Uterus (tissue), 4 donors: ENCODE data around the gene DNAJC17. TPM values are rescaled to one million over a fixed set of nuclear protein-coding genes. Genes with fewer than 3 reads are reported as not detected.
A peak's percentile ranks its signal among the peaks of the same experiment; 100 is the strongest.

ENCODE experiments used
- DNase-seq, 2 donors: peaks; one replicate each; pipeline ENCODE4 v3.0.0-alpha.2; 2019 to 2020
- H3K27ac ChIP-seq, 2 donors: fragments of 200-600 bp; sonication (generic); 1 replicate in 1 of 2; 2 replicates in 1 of 2; pipeline ENCODE4 v1.5.1; 2016 to 2018
- H3K27me3 ChIP-seq, 2 donors: fragments of 200-600 bp; sonication (generic); one replicate each; pipeline ENCODE4 v1.5.1; 2018 to 2019; ENCODE audit warnings: control low read depth in 1 of 2
- H3K36me3 ChIP-seq, 2 donors: fragments of 200-600 bp; sonication (generic); one replicate each; pipeline ENCODE4 v1.5.1; 2019; ENCODE audit warnings: control low read depth in 1 of 2
- H3K4me1 ChIP-seq, 2 donors: fragments of 200-600 bp; sonication (generic); one replicate each; pipeline ENCODE4 v1.5.1; 2018 to 2019; ENCODE audit warnings: control low read depth in 1 of 2
- H3K4me3 ChIP-seq, 2 donors: fragments of 200-600 bp; sonication (generic); 1 replicate in 1 of 2; 2 replicates in 1 of 2; pipeline ENCODE4 v1.5.1; 2018 to 2019; ENCODE audit warnings: mild to moderate bottlenecking in 1 of 2
- H3K9me3 ChIP-seq, 2 donors: fragments of 200-600 bp; sonication (generic); one replicate each; pipeline ENCODE4 v1.5.1; 2019; ENCODE audit warnings: control low read depth in 1 of 2
- CTCF ChIP-seq, 4 experiments: fragments of 200-600 bp in 2 of 4; fragments of 450-650 bp in 2 of 4; sonication (generic) in 2 of 4; IDR thresholded peaks; one replicate each; pipeline ENCODE4 v1.5.1; 2016 to 2019; ENCODE audit warnings: antibody characterized with exemption in 4 of 4, mild to moderate bottlenecking in 2 of 4, moderate library complexity in 1 of 4
- POLR2A ChIP-seq, 2 donors: fragments of 450-650 bp; IDR thresholded peaks; one replicate each; pipeline ENCODE4 v1.6.1; 2016; ENCODE audit warnings: antibody characterized with exemption in 2 of 2, mild to moderate bottlenecking in 1 of 2, moderate library complexity in 1 of 2
- intact Hi-C: fragments of 100-400 bp; cut with DNase I; formaldehyde crosslinking; loops from one replicate; pipeline ENCODE4 v1.15.1; 2023; ENCODE audit warnings: low total_unique reads
- total RNA-seq, 4 donors: library from RNA; depleted of rRNA in 3 of 4; stranded (reverse); fragments of >200 nt in 3 of 4; gene quantifications; one replicate each; pipeline versions ENCODE4 v1.1.0 to v1.2.4, GENCODE V29; 2014 to 2023
- donor health status: DM: yes; HTN: yes; CAD: no.

The DNAJC17 gene
- total RNA-seq, 4 donors from 2014 or later, result 6.1 to 79.4 (median 32.5) TPM

DNA sequence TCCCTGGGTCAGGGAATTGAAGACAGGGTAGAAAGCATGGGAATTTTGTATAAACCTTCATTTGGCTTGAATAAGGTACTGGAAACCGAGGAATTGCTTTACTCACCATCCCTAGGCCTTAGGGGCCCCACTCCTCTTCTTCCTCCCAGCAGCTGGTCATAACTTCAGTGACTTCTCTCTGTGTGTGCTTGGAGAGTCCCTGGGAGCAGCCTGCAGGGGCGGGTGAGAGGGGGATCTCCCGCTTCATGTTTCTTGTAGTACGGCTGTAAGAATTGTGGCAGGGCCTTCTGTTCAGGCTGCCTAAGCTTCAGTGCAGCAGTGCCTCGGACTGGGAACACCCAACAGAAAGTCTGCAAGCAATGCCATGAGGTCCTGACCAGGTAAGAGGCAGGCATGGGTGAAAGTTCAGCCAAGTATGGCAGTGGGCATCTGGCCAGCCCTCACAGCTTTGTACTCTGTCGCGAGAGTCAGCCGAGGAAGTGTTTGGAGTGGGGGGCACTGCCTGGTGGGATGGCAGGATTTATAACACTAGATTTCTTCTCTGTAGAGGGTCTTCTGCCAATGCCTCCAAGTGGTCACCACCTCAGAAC lies 1.7 kb upstream of the DNAJC17 start:
- intact Hi-C loops, result no loop called here
- DNase-seq, result no peak
- no peak for TF ChIP-seq POLR2A (IDR thresholded peaks at IDR 0.05)
- TF ChIP-seq CTCF (IDR thresholded peaks at IDR 0.05), result no peak
- H3K27ac ChIP-seq, result no peak overlapping the region
- H3K36me3 ChIP-seq, result no peaks in the 10 kb centered on the region
- H3K4me3 ChIP-seq, result no peak overlapping the region
- no peaks in the 10 kb centered on the region for H3K27me3 ChIP-seq
- no peaks in the 10 kb centered on the region for H3K9me3 ChIP-seq
- H3K4me1 ChIP-seq, result peaks cover 0 to 11% of the 10 kb centered on the region in 2 donors

GRCh38 chr15:40807888-40808461 lies 702 bp upstream of the DNAJC17 start:
- H3K36me3 ChIP-seq, result no peaks in the 10 kb centered on the region
- H3K27ac ChIP-seq, result peak overlapping the region; percentile 15 to 93
- H3K27me3 ChIP-seq, result no peaks in the 10 kb centered on the region
- DNase-seq, result no peak
- H3K4me1 ChIP-seq, result peaks cover 0 to 11% of the 10 kb centered on the region in 2 donors
- no peaks in the 10 kb centered on the region for H3K9me3 ChIP-seq
- TF ChIP-seq POLR2A (IDR thresholded peaks at IDR 0.05) (no peak), CTCF (IDR thresholded peaks at IDR 0.05) (no peak)
- peak overlapping the region; percentile 79 to 99 for H3K4me3 ChIP-seq
- intact Hi-C loops, result no loop called here

- Histone ChIP-seq H3K4me3 (peak overlapping the region; percentile 79 to 99), H3K27ac (peak overlapping the region; percentile 93 to 94), H3K27me3 (no peaks in the 10 kb centered on the region), H3K36me3 (no peaks in the 10 kb centered on the region), H3K4me1 (peaks cover 0 to 11% of the 10 kb centered on the region in 2 donors), H3K9me3 (no peaks in the 10 kb centered on the region)
- no peak for DNase-seq
- intact Hi-C loops, result no loop called here
- no peak for TF ChIP-seq POLR2A (IDR thresholded peaks at IDR 0.05)
- no peak for TF ChIP-seq CTCF (IDR thresholded peaks at IDR 0.05)
Observed at GRCh38 chr15:40806672-40807027, 623 bp downstream of the DNAJC17 start.

DNA sequence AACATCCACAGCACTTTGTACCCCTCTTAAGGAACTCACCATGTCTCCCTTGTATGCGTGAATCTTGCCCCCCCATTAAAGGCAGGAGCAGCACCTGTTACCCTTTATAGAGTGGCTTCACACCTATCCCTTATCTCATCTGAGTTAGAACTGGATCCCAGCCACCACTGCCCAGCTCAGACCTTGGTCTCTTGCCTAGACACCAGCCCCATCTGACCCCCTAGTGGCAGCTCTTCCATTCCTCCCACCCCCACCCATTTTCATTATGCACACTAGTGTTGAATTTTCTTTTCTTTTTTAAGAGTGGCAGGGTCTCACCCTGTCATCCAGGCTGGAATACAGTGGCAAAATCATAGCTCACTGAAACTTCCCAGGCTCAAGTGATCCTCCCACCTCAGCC lies 3.6 kb downstream of the DNAJC17 start:
- Histone ChIP-seq H3K36me3 (no peaks in the 10 kb centered on the region), H3K27me3 (no peaks in the 10 kb centered on the region), H3K9me3 (no peaks in the 10 kb centered on the region), H3K4me3 (no peak overlapping the region), H3K27ac (no peak overlapping the region), H3K4me1 (peaks cover 0 to 11% of the 10 kb centered on the region in 2 donors)
- intact Hi-C loops, result no loop called here
- TF ChIP-seq POLR2A (IDR thresholded peaks at IDR 0.05) (no peak), CTCF (IDR thresholded peaks at IDR 0.05) (no peak)
- DNase-seq, result no peak

DNA sequence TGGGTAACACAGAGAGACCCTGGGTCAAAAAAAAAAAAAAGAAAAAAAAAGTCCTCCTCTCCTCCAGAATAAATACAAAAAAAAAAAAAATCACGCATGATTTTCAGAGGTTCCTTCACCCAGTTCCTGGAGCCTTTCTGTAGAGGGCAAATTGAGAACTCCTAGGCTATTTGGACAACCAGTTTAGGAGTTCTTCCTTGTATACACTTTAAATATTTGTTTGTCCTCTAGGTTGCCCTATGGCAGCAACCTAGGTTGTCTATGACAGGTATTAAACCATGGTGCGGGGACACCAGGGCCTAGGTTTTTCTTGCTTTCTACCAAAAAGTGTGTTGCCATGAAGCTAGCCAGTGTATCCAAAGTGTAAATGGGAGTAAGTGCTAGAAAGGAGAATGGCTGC lies 4.2 kb downstream of the DNAJC17 start:
- Histone ChIP-seq H3K4me1 (peaks cover 0 to 7% of the 10 kb centered on the region in 2 donors), H3K27me3 (no peaks in the 10 kb centered on the region), H3K4me3 (no peak overlapping the region), H3K9me3 (no peaks in the 10 kb centered on the region), H3K36me3 (no peaks in the 10 kb centered on the region), H3K27ac (no peak overlapping the region)
- intact Hi-C loops, result no loop called here
- TF ChIP-seq CTCF (IDR thresholded peaks at IDR 0.05) (no peak), POLR2A (IDR thresholded peaks at IDR 0.05) (no peak)
- DNase-seq, result no peak
